Measurements from ENCODE around the gene ESYT2. TPM values are rescaled to one million over a fixed set of nuclear protein-coding genes. Genes with fewer than 3 reads are reported as not detected.

The ESYT2 gene
- total and polyA plus RNA-seq, 2 of the 4 experiments (the other 2 are of a cell fraction), result 26.7 to 69.9 TPM

DNA sequence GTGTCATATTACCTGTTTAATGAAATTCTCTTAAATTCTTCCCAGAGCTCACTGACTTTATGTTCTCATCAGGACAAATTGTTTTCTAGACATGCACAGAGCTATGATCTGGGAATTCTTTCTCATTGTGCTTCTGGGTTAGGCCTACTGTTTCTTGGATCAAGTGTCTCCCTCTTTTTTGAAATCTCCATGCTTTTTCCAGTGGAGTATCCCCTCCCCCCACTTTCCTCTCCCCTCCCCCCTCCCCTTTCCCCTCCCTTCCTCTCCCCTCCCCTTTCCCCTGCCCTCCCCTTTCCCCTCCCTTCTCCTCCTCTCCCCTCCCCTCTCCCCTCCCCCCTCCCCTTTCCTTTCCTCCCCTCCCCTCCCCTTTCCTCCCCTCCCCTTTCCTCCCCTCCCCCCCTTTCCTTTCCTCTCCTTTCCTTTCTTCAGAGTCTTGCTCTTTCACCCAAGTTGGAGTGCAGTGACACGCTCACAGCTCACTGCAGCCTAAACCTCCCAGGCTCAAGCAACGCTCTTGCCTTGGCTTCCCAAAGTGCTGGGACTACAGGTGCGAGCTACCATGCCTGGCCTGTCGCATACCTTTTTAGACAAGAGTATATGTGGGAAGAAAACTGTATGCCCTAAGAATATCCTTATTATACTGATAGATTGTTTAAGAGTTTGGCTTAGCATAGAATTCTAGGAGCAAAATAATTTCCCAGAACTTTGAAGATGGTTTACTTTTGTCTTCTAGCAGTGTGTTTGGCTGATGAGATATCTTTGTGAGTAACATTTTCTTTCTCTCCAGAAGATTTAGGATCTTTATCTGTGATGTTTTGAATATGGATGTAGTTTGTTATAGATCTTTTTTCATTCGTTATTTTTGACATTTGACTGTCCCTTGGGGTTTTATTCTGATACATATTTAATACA is 29.5 kb upstream of the ESYT2 start:
- Histone ChIP-seq H3K4me2 (ENCODE audit: low read depth, low read length) (peak overlapping the region; percentile 72; the same call in 1 of the 2 replicates), H3K27me3 (ENCODE audit: control insufficient read depth, insufficient read depth, low read length) (no peaks in the 10 kb centered on the region), H2AK5ac (ENCODE audit: low read depth, low read length) (peak overlapping the region; percentile 27; the same call in 1 of the 2 replicates), H3K9me1 (ENCODE audit: insufficient read depth, low read length) (no peaks in the 10 kb centered on the region), H3K23ac (ENCODE audit: low read depth, low read length) (no peak overlapping the region), H2BK120ac (ENCODE audit: low read depth, low read length) (no peak overlapping the region), H2AK9ac (replicated peaks; ENCODE audit: low read depth, low read length, poor library complexity) (no peak overlapping the region), H4K91ac (ENCODE audit: insufficient read depth, low read depth, low read length) (no peak overlapping the region), H2BK15ac (ENCODE audit: low read depth, low read length) (no peak overlapping the region), H2BK5ac (ENCODE audit: low read depth, low read length, poor library complexity, severe bottlenecking) (peak overlapping the region; percentile 42), H3K79me1 (ENCODE audit: low read depth in 1 of 2, low read length in 2 of 2) (peaks cover 22 to 39% of the 10 kb centered on the region in 2 experiments), H3K4me3 (ENCODE audit: insufficient read depth, low read depth, low read length) (no peak overlapping the region), H3K27ac (ENCODE audit: insufficient read depth, low read length) (no peak overlapping the region; the same call in 1 of the 2 replicates), H3K14ac (replicated peaks; ENCODE audit: low read depth, low read length) (no peak overlapping the region; the same call in 1 of the 2 replicates), H3K36me3 (ENCODE audit: control insufficient read depth, insufficient read depth, low read length) (no peaks in the 10 kb centered on the region), H3K56ac (ENCODE audit: extremely low read depth, insufficient read depth, low read length) (no peak overlapping the region), H4K5ac (ENCODE audit: low read depth, low read length) (no peak overlapping the region), H3K4ac (ENCODE audit: low read depth, low read length) (no peak overlapping the region), H3K4me1 (ENCODE audit: control insufficient read depth, insufficient read depth, low read length) (0 out of 2 replicates have a peak, but pooled peaks cover 2% of the 10 kb centered on the region), H3K18ac (ENCODE audit: low read depth, low read length) (no peak overlapping the region), H4K8ac (ENCODE audit: low read depth in 2 of 2, low read length in 2 of 2) (peak overlapping the region in 1 of 2 experiments; percentile 28; a peak in 1 of 4 replicates), H3K9ac (ENCODE audit: low read depth, low read length) (no peak overlapping the region), H4K20me1 (ENCODE audit: insufficient read depth, low read length) (no peaks in the 10 kb centered on the region), H2BK20ac (ENCODE audit: low read depth, low read length) (no peak overlapping the region), H3K9me3 (ENCODE audit: control insufficient read depth, insufficient read depth, low read length) (no peaks in the 10 kb centered on the region), H2AFZ (replicated peaks; ENCODE audit: low read length, poor library complexity) (no peak overlapping the region)
- DNase-seq (no peak), ATAC-seq (ENCODE audit: low read depth) (no peak)
- ChIA-PET CTCF (interaction anchor here (1.4 kb wide), 1 partner anchor 118 kb away, joined by 3 read pairs; no protein-coding TSS in a partner anchor), POLR2A (ENCODE audit: unreplicated experiment) (no interaction called here)
- no CpG with 5 or more reads among the region's 5 CpGs for WGBS, 2 experiments (ENCODE audit: extremely low coverage in 2 of 2, insufficient read length in 1 of 2)
- dilution Hi-C loops (cut with HindIII; ENCODE audit: low sequenced_read_pairs, unreplicated experiment), result no loop called here
- TF ChIP-seq NFE2L2 (IDR thresholded peaks at IDR 0.05; ENCODE audit: low read depth, low read length) (no peak), SMC3 (IDR thresholded peaks at IDR 0.05; ENCODE audit: low read depth, low read length) (no peak)
- intact Hi-C loops (cut with micrococcal nuclease), result no loop called here
- BruUV-seq (replicated peaks), result no TSS peak
- in situ Hi-C loops (cut with MboI; ENCODE audit: low sequenced_read_pairs), result no loop called here
